ENCODE results near the gene RNF112. TPM values are rescaled to one million over a fixed set of nuclear protein-coding genes. Genes with fewer than 3 reads are reported as not detected.

Gene RNF112
- total RNA-seq, 1 experiment from 2014 or later: 0.10 TPM

GRCh38 chr17:19388791-19389785 is 21.9 kb upstream of the RNF112 start:
- ATAC-seq (no peak), DNase-seq (ENCODE audit: low read depth, low spot score) (no peak)
- Histone ChIP-seq H3K4me3 (ENCODE audit: low read depth in 2 of 2, low read length in 2 of 2) (no peak overlapping the region), H3K9me3 (ENCODE audit: control insufficient read depth, insufficient read depth, low read depth, low read length) (no peaks in the 10 kb centered on the region), H3K27me3 (ENCODE audit: control insufficient read depth, insufficient read depth, low read length) (no peaks in the 10 kb centered on the region), H3K36me3 (ENCODE audit: control insufficient read depth, insufficient read depth, low read length) (no peaks in the 10 kb centered on the region), H3K4me1 (ENCODE audit: control insufficient read depth, insufficient read depth, low read length) (peaks cover 12% of the 10 kb centered on the region), H3K27ac (ENCODE audit: low read length) (no peak overlapping the region)
- no TSS peak for BruUV-seq (replicated peaks)
- in situ Hi-C loops (cut with HindIII; ENCODE audit: low pct_unique_long_range_greater_than_20kb, low sequenced_read_pairs) (no loop called here), intact Hi-C loops (cut with micrococcal nuclease; ENCODE audit: unreplicated experiment) (no loop called here)
- ChIA-PET POLR2A (no interaction called here), CTCF (no interaction called here)
- TF ChIP-seq CTCF (IDR thresholded peaks at IDR 0.05) (no peak), POLR2AphosphoS5 (IDR thresholded peaks at IDR 0.05; ENCODE audit: low read depth, low read length) (no peak), TCF7L2 (IDR thresholded peaks at IDR 0.05; ENCODE audit: low read depth, low read length) (no peak), SIN3A (IDR thresholded peaks at IDR 0.05; ENCODE audit: borderline replicate concordance, insufficient read depth, low read depth, low read length) (no peak), REST (IDR thresholded peaks at IDR 0.05; ENCODE audit: insufficient read depth in 1 of 2, low read depth in 2 of 2, low read length in 1 of 2) (no peak)

GRCh38 chr17:19390951-19391350 is 20.1 kb upstream of the RNF112 start:
- no peak for ATAC-seq
- in situ Hi-C loops (cut with HindIII; ENCODE audit: low pct_unique_long_range_greater_than_20kb, low sequenced_read_pairs): no loop called here
- no peak overlapping the region for H3K27ac ChIP-seq (ENCODE audit: low read length)
- ChIA-PET CTCF (no interaction called here), POLR2A (no interaction called here)
- intact Hi-C loops (cut with micrococcal nuclease; ENCODE audit: unreplicated experiment): no loop called here
- peaks cover 12% of the 10 kb centered on the region for H3K4me1 ChIP-seq (ENCODE audit: control insufficient read depth, insufficient read depth, low read length)
- BruUV-seq (replicated peaks): no TSS peak
- no peaks in the 10 kb centered on the region for H3K36me3 ChIP-seq (ENCODE audit: control insufficient read depth, insufficient read depth, low read length)
- no peaks in the 10 kb centered on the region for H3K9me3 ChIP-seq (ENCODE audit: control insufficient read depth, insufficient read depth, low read depth, low read length)
- no peak for DNase-seq (ENCODE audit: low read depth, low spot score)
- no peak overlapping the region for H3K4me3 ChIP-seq (ENCODE audit: low read depth in 2 of 2, low read length in 2 of 2)
- H3K27me3 ChIP-seq (ENCODE audit: control insufficient read depth, insufficient read depth, low read length): no peaks in the 10 kb centered on the region
- TF ChIP-seq CTCF (IDR thresholded peaks at IDR 0.05) (no peak), POLR2AphosphoS5 (IDR thresholded peaks at IDR 0.05; ENCODE audit: low read depth, low read length) (no peak), REST (IDR thresholded peaks at IDR 0.05; ENCODE audit: insufficient read depth in 1 of 2, low read depth in 2 of 2, low read length in 1 of 2) (no peak), TCF7L2 (IDR thresholded peaks at IDR 0.05; ENCODE audit: low read depth, low read length) (no peak)
